NCI-H524 treated with DMSO at 0.1 percent for 48 hours (cell line): ENCODE data around the gene PCIF1.

ENCODE experiments used
- DNase-seq: peaks from one replicate; lab custom pipeline; 2025; lab: John Stamatoyannopoulos, UW

The PCIF1 gene

DNA sequence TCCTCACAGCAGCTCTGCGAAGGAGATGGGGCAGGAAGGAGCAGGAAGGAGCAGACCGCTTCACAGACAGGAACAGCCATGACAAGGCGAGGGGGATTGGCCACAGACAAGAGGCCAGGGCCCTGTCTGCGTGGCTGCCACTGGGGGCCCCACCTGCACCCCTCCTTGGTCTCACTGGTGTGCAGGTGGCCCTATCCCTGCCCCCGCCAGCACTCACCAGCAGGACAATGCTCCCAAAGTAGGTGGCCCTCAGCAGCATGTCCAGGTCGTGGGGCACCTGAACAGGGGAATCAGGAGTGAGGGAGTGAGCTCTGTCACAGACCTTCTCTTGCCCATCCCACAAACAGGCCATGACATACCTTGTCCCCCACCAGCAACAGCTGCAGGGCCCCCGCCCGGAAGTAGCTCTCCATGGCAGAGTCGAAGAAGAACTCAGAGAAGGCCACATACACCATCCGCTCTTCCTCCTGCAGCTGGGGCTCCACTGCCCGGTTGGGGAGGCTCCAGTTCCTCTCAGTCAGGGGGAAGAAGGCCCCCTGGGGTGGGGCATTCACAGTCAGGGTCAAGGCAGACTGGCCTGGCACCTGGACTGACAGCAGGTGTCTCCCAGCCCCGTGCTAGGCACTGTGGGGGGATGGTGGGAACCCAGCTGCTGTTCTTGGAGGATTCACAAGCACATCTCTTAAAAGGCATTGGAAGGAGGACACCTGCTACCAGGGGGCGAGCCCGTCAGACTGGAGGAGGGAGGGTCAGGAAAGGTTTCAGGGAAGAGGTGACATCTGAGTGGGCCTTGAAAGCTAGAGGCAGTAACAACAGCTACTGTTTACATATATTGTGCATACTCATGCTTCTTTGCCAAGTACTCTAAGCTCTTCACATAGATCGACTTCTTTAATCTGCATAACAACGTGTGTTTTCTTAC, 29.6 kb upstream of the PCIF1 start:
- DNase-seq, result no peak

DNA sequence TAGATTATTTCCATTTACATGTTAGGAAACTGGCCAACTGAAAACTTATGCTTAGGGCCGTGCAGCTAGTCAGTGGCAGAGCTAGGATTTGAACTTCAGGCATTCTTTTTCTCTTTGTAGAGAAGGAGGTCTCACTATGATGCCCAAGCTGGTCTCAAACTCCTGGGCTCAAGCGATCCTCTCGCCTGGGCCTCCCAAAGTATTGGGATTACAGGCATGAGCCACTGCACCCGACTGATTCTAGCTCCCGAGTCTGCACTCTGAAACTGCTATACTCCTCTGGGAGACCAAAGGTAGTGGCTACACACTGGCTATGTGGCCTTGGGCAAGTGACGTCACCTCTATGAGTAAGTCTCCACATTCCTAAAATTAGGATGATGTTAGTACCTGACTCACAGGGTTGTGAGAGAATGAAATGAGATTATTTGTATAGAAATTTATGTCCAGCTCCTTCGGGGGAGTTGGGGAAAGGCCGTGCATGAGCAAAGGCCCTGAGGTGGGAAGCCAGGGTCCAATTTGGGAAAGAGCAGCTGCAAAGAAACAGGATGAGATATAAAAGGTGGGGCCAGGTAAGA, 28.9 kb upstream of the PCIF1 start:
- no peak for DNase-seq

DNA sequence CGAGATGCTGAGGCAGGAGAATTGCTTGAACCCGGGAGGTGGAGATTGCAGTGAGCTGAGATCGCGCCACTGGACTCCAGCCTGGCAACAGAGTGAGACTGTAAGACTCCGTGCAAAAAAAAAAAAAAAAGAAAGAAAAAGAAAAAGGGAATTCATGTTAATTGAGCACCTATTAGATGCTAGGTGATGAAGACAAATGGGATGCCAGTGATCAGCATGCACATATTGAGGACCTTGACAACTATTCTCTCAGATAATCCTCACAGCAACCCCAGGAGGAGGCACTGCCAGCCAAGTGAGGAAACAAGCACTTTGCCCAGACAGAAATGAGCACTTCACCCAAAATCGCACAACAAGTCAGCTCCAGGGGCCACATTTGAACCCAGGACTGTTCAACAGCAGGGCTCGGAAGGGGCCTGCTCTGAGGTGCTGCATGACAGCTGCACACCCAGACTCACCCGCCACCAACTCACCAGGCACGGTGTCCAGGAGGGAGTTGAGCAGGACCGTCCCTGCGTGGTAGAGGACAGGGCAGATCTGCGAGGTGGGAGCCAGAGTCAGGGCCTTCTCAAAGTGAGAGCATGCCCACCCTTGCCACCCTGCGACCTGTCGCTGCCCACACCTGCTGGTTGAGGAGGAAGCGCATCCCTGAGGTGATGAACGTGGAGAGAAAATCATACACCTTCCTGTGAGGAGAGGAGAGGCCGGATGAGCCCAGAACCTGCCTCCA, 27.1 kb upstream of the PCIF1 start:
- no peak for DNase-seq

DNA sequence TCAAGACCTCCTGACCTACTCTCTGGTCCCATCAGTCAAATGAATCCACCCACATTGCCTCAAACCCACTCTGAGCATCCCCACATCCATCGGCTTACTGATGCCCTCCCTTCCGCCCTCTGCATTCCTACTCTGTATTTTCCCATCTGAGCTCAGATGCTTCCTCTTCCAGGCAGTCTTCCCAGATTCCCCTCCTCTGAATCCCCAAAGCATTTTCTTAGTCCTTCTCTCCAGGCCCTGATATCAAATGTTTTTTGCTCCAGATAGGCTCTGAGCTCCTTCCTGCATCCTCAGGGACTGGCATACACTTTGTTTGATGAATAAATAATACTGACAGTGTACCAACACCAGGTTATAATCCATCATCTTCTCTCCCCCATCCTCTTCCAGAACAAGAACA, 26.4 kb upstream of the PCIF1 start:
- DNase-seq, result no peak

DNA sequence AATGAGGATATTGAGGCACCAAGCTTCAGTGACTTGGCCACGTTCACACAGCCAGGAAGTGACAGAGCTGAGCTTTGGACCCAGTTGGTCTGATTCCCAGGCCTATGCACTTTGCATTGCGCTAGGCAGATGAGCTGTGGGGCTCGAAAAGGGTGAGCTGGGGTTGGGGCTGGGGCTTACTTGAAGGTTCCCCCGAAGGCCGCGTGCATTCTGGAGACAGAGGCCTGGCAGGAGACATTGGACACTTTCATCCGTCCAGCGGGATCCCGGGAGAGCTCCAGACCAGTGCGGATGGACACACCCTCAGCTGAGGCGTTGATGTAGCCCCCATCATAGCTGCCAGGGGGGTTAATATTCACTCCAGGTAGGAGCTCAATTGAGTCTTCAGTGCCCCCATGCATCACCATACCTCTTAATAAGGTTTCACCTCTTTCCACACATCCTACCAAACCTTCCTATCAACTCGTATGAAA, 25.1 kb upstream of the PCIF1 start:
- DNase-seq, result no peak

DNA sequence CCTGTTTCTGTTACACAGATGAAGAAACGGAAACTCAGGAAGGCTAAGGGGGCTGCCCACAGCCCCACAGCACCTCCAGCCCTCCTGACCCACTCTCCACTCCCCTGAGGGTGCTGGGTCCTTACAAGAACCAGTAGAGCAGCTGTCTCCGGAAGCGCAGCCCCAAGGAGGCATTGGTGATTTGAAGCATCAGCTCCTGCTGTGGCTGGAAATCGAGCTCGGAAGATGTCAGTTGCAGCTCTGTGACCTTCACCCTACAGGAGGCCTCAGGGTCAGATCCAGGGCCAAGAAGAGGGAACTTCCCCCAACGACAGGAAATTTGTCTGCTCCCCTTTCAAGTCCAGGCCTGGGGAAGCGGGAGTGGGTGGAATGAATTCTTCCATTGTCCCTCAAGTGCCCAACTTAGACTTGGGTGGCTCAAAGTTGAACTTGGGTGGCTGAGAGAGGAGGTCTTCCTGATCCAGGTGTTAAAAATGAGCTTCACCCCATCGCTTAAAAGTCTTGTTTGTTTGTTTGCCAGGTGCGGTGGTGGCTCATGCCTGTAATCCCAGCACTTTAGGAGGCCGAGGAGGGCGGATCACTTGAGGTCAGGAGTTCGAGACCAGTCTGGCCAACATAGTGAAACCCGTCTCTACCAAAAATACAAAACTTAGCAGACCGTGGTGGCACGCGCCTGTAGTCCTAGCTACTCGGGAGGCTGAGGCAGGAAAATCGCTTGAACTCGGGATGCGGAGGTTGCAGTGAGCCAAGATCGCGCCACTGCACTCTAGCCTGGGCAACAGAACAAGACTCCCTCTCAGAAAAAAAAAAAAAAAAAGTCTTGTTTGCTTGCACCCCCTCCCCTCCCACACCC, 24.4 kb upstream of the PCIF1 start:
- no peak for DNase-seq

DNA sequence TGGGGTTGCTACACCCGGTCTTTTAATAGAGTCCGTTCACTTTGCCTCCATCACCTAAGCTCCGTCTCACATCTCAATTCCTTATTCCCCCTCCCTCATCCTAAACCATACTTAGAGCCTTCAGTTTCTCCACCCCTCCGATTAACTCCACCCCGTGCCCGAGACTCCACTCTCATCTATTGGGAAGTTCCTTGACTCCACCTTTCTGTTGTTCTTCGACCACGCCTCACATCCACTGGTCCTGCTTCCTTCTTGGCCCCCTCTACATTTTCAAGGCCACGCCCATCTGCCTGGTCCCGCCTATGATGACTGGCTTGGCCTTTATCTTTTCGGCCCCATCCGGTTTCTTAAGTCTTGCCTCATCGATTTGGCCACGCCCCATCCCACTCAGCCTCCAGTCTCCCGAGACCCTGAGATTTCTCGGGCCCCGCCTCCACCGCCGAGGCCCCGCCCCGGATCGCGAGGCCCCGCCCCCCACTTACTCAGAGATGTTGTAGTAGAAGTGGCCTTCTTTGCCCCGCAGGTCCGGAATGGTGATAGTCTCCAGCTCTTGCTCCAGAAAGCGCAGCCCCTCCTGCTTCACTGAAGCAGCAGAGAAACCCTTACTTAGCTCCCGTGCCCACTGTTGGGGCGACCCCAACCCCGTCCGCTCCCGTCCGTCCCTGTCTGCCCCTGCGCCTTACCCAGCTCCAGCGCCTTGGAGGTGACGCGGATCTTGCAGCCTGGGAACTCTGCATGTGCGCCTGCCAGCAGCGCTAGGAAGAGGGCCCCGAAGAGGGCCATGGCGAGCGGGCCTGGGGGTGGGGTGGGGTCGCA, 23.6 kb upstream of the PCIF1 start:
- no peak for DNase-seq

DNA sequence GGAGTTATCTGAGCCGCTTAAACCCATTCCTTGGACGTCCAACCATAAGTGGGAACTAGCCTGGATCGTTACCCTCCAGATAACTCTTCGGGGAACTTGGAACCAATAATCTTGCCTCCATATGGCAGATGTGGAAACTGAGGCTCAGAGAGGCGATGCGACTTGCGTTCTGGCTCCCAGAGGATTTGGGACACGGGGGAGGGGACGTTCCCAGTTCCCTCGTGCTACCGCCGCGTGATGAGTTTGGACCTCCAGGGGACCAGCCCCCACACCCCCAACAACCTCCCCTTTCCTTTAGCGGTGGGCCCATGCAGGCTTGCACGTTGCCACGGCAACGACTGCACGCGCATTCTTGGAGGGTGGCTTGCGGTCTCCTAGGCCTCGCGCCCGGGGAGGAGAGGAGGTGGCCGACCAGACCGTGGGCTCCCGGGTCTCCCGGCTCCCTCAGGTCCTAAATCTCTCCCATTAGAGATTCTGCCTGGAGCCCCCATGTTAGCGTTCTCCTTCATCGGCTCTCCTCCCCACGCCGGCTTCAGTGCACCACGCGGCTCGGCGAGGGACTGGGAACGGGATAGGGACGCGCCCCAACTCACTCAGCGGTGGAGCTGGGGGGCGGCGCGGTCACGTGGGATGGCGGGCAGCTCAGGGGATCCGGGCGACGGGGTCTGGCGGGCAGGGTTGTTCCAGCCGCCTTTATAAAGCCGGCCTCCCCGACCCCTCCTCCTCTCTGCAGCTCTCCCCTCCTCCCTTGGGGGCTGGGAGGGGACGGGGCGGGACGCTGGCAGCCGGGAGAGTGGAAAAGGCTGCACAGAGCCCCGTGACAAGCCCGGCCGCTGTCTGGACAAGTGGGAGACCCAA, 22.8 kb upstream of the PCIF1 start, which contains the start of gene PLTP:
TSS of gene PLTP (minus strand) at position 670 of the 858 bp plus-strand sequence. CDS start 703 bp downstream, outside the sequence.
- DNase-seq, result no peak

DNA sequence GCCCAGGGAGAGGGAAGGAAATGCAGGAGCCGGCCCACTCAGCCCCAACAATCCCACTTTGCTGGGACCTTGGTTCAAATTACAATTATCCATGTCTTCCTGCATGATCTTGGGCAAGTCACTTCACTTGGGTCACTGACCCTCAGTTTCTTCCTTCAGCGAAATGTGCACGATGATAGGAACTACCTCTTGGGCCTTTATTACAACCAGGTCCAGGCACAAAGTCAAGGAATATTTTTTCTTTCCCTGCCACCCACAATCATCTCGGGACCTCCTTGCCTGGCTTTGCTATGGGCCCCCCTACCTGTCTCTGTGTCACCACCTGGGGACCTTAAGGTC, 22.2 kb upstream of the PCIF1 start:
- DNase-seq, result no peak

DNA sequence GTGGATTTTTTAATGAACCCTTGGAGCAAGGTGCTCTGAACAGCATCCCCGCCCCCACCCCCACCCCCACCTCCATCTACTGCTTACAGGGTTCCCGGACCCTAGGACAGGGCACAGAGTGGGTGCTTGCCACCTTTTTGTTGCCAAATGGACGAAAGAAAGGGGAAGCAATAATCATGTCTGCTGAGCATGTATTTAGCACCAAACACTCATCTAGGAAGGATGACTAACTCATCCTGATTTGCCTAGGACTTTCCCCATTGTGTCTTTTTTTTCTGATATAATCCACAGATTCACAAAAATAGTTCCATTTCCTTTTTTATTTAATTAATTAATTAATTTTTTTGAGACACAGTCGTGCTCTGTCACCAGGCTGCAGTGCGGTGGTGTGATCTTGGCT, 21.4 kb upstream of the PCIF1 start:
- DNase-seq, result no peak

DNA sequence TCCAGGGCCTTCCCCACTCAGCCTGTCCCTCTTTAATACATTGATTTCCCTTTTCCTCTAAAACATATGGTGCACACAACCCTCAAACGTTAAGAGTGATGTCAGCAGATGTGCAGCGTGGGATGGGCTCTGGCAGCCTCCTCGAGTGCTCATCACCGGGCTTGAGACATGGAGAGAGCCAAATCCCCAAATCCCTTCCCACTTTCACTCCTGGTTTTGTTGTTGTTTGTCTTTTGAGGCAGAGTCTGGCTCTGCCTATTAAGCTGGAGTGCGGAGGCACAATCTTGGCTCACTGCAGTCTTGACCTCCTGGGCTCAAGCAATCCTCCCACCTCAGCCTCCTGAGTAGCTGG, 16.7 kb upstream of the PCIF1 start:
- DNase-seq, result peak; percentile 85

DNA sequence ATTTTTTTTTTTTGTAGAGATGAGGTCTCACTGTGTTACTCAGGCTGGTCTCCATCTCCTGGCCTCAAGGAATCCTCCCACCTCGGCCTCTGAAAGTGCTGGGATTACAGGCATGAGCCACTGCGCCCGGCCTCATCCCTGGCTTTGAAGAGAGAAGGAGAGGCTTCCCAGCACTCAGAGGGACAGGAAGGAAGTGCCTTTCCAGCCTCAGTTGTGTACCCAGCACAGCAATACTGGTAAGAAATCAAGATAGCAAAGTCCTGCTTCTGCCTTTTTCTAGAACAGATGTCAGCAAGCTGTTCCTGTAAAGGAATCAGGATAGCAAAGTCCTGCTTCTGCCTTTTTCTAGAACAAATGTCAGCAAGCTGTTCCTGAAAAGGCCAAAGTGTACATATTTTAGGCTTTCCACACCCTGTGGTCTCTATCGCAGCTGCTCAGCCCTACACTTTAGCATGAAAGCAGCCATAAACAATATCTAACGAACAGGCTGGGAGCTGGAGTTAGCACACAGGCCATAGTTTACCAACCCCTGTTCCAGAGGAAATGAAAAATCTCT, 16.2 kb upstream of the PCIF1 start:
- no peak for DNase-seq

DNA sequence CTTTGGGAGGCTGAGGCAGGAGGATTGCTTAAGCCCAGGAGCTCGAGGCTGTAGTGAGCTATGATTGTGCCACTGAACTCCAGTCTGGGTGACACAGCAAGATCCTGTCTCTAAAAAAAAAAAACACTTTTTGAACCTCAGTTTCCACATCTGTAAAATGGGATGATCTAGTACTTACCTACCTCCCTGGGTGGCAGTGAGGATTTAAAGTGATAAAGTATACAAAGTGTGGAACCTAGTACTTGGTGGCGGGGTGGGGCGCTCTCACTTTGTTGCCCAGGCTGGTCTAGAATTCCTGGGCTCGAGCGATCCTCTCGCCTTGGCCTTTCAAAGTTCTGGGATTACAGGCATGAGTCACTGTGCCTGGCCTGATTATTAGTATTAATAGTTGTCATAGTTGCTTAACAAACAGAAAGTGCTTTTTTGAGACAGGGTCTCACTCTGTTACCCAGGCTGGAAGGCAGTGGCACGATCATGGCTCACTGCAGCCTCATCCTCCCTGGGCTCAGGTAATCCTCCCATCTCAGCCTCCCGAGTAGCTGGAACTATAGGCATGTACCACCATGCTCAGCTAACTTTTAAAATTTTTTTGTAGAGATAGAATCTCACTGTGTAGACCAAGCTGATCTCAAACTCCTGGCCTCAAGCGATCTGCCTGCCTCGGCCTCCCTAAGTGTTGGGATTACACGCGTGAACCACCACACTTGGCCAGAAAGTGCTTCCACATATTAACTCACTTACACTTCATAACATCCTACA, 15.5 kb upstream of the PCIF1 start:
- no peak for DNase-seq

DNA sequence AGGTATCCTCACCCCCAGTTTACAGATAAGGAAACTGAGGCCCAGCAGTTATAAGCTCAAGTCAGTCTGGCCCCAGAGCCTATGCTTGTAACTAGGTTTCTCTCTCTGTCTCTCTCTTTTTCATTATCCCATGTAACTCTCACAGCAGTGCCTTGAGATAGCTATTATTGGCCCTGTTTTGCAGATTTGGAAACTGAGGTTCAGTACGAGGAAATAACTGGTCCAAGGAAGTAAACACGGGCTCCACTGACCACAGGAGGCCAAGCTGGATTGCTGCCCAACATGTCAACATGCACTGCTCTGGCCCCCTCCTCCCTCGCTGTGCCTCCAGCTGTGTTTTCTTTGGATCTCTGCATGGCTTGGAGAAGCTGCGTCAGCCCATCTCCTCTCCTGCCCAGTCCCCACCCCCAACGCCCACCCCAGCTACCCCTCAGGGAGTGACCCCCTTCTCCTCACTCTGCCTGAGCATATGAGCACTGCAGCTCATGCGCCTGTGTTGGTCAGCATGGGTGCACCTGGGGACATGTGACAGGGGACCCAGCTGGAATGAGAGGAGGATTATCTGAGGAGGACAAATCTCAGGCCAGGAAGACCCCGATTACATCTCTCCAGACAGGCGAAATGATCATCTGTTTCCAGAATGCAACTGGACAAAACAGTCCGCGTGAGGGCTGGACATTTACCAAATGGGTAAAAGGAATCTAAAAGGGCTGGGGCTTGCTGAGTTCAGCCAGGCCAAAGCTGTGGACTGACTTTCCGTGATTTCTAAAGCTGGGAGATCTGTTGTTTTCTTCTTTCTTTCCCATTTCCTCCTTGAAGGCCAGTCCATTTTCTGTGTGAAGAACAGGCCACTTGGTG, 14.7 kb upstream of the PCIF1 start:
- DNase-seq, result no peak

DNA sequence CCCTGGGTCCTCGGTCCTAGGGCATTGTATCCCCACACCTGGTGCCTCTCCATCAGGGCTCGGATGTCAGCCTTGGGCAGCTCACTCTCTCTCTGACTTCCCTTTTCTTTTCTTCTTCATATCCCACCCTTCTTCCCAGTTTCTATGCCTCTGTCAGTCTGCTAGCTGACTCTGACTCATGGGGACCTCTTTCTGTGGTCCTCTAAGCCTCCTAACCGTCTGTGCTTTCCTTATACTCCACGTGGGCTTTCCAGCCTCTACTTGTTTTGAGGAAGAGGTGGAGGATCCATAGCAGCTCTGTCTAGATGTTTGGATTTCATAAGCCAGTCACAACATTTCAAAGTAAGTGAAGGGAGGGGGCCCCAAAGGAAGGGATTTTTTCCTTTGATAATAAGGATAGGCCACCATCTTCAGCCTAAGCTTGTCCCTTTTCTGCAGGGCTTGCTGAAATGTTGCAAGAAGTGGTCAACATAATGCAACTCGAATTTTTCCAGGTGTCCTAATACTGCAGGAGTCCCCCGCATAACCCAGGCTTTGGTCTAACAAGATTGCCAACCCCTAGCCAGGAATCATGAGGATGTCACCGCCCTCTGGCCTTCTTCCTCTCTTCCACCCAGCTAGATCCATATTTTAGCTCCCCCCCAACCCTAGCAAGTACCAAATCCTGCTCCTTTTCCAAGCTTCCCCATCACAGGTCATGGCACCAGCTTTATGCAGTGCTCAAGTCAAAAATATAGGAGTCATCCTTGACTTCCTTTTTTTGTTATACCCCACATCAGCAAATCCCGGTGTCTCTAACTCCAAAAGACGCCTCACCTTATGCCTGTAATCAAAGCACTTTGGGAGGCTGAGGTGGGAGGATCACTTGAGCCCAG, 13.8 kb upstream of the PCIF1 start:
- DNase-seq, result no peak

DNA sequence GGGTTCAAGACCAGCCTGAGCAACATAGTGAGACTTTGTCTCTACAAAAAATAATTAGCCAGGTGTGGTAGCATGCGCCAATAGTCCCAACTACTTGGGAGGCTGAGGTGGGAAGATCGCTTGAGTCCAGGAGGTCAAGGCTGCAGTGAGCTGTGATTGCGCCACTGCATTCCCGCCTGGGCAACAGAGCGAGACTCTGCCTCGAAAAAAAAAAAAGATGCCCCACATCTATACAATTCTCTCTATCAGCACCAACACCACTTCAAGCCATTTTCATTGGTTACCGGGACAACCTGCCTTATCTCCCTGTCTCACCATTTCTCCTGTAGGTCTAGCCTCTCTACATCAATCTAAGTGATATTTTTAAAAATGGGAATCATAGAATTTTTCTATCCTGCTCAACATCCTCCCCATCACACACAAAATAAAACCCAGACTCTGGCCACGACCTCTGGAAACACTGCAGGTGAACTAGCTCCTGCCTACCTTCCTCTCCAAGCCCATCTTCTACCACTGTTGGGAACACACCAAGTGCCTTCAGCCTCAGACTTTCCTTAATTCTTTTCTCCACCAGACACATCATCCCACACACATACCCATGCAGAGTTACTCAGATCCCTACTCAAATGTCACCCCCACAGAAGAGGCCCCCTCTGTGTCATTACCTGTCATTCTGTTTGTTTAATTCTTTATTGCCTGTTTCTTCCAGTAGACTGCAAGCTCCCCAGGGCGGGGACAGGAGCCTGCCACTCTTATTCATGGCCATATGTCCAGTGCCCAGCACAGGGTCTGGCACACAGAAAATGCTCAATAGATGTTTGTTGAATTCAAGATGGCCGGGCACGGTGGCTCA, 12.9 kb upstream of the PCIF1 start:
- DNase-seq, result no peak
